Measurements from ENCODE around the gene MPZL2.

GRCh38 chr11:118233377-118233776 is 30.7 kb downstream of the MPZL2 start:
- TF ChIP-seq, protein P1, sequence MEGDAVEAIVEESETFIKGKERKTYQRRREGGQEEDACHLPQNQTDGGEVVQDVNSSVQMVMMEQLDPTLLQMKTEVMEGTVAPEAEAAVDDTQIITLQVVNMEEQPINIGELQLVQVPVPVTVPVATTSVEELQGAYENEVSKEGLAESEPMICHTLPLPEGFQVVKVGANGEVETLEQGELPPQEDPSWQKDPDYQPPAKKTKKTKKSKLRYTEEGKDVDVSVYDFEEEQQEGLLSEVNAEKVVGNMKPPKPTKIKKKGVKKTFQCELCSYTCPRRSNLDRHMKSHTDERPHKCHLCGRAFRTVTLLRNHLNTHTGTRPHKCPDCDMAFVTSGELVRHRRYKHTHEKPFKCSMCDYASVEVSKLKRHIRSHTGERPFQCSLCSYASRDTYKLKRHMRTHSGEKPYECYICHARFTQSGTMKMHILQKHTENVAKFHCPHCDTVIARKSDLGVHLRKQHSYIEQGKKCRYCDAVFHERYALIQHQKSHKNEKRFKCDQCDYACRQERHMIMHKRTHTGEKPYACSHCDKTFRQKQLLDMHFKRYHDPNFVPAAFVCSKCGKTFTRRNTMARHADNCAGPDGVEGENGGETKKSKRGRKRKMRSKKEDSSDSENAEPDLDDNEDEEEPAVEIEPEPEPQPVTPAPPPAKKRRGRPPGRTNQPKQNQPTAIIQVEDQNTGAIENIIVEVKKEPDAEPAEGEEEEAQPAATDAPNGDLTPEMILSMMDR (IDR thresholded peaks at IDR 0.05) = no peak
- TF ChIP-seq POLR2A (IDR thresholded peaks at IDR 0.05) = no peak
